GM19463 (cell line): Measurements from ENCODE around the gene CPA1.

Experiments
- ATAC-seq: cut with Tn5 transposase; IDR thresholded peaks from one replicate; pipeline ENCODE4 v1.9.1; 2021; ENCODE audit warnings: mild to moderate bottlenecking, moderate library complexity; ENCODE audit not compliant: unreplicated experiment

The CPA1 gene

DNA sequence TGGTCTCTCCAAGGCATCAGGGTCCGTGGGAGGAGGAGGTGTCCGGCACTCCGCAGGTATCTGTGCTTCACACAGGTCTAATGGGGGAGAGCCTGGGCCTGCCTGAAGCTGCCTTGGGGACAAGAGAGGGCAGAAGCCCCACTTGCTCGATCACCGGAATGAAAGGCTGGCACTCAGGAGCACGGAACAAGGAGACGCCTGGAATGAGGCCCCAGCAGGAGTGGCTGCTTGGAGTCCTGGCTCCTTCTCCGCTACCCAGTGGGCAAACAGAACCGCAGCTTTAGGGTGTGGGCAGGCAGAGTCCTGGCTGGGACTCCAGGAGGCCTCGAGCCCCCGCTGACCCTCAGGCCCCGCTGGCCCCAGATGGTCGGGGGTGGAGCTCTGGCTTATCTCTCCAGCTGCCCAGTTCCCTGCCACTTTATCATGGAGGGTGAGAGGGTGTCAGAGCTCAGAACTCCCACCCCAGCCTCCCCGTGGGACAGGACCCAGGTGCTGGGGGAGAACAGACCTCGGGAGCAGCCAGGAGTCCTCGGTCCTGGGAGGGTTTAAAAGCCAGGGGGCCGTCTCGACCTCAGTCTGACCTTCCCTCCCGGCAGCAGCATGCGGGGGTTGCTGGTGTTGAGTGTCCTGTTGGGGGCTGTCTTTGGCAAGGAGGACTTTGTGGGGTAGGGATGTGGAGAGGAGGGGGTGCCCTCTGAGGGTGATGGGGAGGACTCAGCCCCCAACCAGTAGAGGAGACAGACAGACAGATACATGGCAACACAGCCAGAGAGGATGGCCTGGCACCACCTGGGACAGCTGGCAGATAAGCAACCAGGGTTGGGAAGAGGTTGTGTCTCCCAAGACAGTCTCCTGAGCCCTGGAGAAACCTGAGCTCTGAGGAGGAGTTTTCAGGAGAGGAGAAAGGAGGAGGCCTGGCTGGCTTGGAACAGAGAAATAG, at the start of gene CPA1:
Gene CPA1, plus strand, starts transcription at position 574 of the 940 bp plus-strand sequence. Its CDS starts 27 bp downstream, at position 601.
- no peak for ATAC-seq

DNA sequence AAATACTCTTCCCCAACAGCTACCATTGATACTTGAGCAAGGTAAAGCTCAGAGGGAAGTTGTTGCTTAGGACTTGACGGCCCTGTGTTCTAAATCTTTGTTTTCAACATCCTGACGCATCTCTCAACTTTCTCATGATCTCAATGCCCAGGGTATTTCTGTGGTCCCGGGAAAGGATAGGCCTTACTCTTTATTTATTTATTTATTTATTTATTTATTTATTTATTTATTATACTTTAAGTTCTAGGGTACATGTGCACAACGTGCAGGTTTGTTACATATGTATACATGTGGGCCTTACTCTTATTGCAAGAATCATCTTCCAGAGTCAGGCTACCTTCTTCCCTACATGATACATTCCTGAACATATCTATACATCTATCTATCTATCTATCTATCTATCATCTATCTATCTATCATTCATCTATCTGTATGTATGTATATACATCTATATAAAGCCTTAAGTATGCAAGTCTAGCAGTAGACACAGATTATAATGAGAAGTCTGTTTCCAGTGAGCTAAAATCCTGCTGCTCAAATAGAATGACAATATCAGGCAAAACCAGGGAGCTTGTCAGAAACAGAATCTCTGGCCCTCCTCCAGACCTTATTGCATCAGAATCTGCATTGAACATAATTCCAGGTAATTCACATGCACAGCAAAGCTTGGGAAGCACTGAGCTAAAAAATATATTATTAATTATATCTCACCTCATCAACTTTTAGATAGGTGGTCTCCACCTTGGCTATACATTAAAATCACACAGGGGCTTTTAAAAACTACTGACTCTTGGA, 47.8 kb upstream of the CPA1 start:
- ATAC-seq, result no peak

DNA sequence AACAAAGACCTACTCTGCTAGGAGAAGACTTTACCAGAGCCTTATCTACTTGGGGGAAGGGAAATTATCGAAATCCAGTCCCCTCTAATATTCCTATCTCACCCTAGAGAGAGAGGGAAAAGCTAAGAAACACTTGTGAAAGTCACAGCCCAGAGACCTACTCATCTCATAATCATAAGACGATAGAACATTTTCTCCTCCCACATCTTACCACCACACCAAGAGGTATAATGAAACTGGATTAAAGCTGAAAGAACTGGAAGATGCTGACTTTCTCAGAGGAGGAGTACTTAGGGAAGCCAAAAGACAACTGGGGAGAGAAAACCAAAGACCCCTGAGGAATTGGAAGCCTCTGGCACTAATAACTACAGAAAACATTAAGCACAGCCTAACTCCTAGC, 46.5 kb upstream of the CPA1 start:
- ATAC-seq, result no peak

DNA sequence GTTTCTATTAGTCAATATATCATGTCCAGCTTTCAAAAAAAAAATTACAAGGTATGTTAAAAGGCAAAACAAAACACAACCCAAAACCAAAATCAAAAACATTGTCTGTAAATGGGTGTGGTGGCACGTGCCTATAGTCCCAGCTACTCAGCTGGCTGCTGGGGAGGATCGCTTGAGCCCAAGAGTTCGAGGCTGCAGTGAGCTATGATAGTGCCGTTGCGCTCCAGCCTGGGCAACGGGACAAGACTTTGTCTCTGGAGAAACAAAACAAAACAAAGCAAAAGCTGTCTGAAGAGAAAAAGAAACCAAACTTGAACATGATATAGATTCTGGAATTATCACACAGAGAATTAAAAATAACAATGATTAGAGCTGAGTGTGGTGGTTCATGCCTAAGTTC, 46.0 kb upstream of the CPA1 start:
- no peak for ATAC-seq

DNA sequence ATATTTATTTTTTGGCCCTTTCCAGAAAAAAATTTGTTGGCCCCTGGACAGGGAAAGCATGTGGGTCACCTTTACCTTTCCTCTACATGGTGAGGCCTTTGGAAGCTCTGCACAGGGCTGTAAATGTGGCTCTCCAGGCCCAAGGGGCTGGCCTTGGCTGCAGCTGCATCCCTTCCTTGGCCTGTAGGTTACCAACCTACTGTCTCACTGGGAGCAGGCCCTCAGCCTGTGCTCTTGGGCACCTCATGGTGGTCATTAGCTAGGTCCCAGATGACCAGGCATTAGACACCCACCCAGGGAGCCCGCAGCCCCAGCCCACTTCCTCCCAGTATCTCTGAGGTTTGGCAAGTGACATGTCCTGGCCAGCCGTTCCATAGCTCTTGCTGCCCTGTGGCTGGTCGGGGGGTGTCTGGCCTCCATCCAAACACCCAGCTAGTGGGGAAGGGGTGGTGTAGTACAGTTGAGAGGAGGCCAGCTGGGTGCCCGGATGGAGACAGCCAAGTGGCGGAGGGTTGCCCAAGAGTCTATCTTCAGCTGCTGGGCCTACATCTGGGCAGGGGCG, 42.8 kb upstream of the CPA1 start:
- ATAC-seq, result no peak

DNA sequence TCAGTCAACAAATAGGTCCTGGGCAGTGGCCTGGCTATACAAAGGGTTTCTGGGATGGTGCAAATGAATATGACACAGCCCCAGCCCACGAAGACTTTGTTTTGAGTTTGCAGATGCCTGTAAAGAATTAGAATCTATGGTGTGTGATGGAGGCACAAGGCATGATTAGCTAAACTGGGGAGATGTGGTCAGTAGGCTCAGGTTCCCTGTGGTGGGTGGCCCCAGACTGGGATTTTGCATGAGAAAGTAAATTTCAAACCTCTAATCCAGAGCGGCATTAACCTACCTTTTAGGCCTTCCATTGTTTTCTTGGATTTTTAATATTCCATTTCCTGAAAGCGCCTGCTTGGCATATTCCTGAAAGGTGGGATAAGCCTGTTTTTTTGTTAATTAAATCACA, 42.1 kb upstream of the CPA1 start:
- no peak for ATAC-seq

DNA sequence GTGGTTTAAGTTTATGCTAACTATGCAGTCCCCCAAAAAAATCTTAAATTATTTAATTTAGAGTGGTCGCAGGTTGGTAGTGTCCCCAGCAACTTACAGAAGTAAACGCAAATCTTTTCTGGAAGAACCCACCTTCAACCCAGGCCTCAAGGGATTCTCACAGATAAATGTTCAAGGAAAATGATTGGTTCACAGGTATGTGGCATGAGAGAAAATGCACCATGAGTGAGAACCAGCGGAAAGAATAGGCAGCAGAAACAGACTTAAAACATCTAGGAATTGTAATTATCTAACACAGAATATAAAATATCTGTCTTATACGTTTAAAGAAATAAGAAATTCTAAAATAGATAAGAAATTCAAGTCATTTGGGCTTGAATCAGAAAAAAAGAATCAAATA, 38.4 kb upstream of the CPA1 start:
- ATAC-seq, result no peak

DNA sequence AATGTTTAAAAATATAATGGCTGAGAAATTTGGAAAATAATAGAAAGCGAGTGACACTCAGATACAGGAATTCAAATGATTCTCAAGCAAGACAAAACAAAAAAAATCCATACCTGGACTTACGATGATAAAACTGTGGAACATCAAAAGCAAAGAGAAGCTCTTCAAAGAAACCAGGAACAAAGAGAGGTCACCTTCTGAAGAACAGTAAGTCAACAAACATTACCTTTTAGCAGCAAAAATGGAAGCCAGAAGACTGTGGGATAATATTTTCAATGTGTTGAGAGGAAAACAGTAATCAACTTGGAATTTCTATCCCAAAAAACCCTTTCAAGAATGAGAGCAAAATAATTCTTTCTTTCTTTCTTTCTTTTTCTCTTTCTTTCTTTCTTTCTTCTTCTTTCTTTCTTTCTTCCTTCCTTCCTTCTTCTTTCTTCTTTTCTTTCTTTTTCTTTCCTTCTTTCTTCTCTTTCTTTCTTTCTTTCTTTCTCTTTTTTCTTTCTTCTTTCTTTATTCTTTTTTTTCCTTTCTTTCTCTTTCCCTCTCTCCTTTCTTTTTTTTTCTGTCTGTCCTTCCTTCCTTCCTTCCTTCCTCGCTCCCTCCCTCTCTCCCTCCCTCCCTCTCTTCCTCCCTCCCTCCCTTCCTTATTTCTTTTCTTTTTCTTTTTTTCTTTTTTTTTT, 37.5 kb upstream of the CPA1 start:
- no peak for ATAC-seq

DNA sequence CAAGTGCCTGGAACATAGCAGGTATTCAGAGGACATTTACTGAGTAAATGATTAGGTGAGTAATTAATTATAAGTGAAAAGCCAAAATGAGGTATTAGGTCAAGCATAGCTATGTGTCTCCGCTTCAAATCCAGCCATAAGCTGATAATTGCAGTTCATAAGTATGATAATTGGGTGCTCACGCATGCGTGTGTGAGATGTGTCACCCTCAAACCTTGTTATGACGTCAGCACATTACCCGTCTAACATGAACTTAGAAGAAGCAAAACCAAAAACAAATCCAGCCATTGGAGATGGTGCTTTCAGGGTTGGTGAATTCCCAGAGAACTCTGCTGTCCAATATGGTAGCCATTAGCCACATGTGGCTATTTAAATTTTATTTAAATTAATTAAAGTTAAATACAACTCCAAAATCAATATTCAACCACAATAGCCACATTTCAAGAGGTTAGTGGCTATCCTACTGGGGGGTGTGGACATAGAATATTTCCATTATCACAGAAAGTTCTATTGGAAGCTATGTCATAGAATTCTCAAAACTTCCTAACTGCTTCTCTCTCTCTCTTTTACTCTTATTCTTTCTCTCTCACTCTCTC, 35.9 kb upstream of the CPA1 start, which contains the start of gene CPA5:
Gene CPA5, plus strand, starts transcription at position 546 of the 596 bp plus-strand sequence. CDS start 1,670 bp downstream, outside the sequence.
- no peak for ATAC-seq

DNA sequence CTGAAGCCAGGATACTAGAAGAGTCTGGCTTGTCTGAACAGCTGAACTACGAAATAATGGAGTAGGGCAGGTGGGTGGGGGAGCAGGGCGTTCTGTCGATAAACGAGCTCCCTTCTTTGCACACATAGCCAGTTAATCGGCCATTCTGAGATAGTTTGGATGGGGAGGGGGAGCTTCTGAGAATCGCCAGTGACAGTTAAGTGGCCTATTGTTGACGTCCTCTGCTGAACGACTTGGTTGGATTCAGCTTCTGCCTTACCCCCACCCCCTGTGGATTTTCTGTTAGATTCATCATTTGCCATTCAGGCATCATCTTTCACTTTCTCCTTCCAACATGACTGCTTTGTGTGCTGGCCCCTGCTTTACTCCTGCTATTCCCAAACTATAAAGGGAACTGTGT, 35.2 kb upstream of the CPA1 start:
- ATAC-seq, result no peak

DNA sequence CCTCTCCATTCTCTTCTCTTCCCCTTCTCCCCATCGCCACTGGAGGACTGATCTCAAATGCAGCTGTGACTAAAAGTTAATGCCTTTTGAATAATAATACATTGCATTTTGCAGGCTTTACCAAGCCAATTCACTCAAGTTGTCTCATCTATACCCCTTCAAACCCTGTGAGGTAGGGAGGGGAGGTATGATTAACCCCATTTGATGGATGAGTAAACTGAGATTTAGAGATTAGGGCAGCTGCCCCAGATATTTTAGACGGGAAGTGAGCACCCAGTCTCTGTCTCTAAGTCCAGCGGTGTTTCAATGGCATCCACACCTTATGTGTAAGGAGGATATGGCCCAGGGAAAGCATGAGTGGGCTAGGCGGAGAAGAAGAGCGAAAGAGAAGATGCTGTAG, 34.6 kb upstream of the CPA1 start:
- no peak for ATAC-seq

DNA sequence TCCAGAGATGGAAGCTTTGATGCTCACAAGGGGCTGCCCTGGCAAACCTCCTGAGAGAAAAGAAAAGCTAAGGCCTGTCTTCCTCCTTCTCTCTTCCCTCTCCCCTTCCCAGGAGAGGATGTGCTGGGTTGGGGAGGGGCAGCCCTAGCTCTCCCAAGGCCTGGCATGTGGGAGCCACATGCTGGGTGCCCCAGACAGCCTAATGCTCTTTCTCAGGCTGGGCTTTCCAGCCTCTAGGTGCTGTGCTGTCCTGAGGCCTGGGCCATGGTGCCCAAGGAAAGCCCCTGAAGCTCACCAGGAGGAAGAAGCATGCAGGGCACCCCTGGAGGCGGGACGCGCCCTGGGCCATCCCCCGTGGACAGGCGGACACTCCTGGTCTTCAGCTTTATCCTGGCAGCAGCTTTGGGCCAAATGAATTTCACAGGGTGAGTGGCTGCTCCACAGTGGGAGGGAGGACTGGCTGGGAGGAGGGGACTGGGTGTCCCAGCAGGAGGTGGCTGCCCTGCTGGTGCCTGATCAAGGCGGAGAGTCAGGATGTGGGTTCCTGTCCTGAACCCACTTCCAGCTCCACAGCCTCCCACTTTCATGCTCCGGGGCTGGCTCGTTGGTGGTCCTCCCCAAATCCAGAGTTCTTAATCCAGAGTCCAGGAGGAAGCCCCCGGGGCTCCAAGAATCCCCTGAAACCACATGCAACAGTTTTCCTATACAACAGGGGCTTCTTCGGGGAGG, 34.0 kb upstream of the CPA1 start:
- no peak for ATAC-seq

DNA sequence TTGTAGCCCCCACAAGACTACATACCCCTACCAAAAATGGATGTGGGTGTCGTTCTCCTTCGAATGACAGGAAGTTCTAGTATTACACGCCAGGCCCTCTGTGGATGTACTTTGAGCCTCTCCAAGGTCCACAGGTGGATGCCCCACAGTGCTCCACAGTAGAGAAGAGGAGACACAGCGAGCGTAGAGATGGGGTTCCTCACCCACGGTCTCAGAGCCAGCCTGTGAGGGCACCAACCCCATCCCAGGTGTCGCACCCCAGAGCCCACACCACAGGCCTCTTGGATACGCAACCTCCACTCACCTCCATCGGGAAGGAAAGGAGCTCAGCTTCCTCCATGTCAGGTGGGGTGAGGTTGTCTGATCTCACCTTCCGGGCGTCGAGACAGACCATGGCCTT, 33.4 kb upstream of the CPA1 start:
- no peak for ATAC-seq

DNA sequence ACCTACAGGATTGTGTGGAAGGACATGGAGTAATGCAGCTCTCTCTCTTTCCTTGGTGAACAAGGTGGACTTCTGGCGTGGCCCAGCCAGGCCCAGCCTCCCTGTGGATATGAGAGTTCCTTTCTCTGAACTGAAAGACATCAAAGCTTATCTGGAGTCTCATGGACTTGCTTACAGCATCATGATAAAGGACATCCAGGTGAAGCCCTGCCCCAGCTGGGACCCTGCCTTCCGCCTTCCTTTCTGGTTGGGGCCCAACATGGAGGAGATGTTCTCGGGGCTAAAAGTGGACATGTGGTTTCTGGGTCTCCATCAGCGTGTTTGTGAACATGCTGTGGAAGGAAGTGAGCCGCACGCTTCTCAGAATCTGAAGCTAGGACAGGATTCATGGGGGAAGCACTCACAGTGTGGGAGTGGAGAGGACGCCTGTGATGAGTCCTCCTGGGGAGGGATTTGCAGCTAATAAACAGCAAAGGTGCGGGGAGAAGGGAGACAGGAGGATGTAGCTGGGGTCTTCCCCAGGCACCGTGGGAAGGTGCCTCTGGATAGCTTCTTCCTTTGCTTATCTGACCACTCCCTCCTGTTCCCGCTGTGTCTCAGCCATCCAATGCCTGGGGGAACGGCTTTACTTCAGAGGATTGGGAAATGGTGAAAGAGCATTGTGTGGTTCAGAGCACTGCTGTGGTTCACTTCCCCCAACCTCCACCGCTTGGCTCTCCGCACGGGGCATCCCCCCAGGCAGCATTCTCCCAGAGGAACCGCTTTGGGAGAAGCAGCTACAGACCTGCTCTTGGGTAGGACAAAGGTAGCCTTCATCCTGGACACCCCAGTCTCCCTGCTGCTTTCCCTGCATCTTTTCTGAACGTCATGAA, 30.1 kb upstream of the CPA1 start:
- no peak for ATAC-seq

DNA sequence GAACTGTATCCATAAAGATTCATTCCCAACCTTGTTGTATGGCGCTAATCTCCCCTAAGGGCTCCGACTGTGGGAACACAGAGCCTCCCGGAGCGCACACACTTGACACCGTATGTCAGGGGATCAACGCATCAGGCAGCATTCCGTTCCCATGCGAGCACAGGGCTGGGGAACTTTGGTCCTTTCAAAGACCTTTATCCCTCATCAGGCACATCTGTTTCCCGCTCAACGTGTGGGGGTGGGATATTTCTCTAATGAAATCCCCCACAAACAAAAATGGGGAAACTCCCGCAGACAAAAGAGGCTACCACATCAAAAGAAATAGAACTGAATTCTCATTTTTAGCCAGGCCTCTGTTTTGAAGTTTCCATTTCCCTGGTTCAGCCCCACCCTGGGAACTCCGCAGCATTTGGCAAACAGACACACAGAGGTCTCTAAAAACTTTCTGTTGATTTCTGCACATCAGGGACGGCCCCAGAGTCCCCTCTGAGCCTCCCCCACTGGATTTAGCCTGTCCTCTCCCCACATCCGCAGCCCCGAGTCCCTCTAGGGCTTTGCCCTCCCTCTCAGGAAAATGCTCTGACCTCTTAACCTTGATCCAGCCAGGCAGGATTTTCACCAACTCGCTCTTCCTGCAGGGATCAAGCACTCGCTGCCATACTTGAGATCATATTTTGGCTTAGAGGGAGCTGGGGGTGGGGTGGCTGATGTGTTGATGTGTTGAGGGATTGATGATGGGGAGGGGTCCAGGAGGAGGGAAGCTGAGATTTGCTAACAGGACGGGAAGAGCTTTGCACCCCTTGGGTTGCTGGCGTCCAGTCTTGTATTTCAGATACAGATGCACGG, 29.1 kb upstream of the CPA1 start:
- no peak for ATAC-seq

DNA sequence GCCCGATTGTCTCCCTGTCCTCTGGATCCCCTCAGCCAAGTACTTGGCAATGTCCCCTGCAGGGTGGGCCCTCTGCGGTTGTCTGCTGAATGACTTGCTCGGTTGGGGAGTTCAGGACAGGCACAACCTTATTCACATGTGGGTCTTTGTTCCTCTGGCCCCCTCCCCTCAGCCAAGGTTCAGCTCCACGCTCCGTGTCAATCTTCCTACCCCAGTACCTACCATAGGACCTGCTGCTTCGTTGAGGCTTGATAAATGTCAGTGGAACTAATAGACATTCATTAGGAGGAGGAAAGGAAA, 28.6 kb upstream of the CPA1 start:
- no peak for ATAC-seq

DNA sequence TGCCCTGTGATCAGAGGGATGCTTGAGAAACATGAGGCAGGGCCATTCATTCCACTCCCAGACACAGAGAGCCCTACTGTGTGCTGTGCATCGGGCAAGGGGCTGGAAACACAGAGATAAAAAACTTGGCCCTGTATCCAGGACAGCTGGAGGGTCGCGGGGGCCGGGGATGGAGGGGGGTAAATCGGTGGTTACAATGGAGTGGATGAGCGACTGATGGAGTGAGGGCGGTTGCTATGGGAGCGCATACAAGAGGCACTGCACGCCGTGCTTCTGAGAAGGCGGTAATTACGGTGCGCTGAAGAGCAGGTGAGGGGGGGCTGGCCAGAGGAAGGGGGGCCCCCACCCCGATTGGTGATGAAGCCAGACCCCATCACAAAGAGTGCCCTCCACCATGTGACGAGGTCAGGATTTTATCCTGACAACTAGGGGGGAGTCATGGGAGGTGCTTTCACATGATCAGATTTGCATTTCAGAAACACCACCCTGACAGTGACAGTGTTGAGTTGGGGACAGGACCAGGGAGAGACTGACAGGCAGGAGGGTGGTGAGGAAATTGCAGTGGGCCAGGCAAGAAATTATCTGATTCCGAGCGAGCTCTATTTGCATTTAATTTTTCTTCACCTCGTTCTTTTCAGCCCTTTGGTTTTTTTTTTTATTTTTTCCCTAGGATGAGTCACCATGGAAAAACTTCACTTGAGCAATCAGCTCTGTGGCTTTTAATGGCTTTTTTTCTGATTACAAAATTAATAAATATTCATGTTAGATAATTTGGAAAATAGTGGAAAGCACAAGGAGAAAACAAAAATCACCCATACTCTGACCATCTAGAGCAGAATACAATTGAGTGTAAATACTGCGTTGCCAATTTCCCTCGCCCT, 27.9 kb upstream of the CPA1 start:
- ATAC-seq, result no peak
